Transverse colon (tissue), 4 donors: ENCODE results near the gene MPRIP.

ENCODE experiments used
- CTCF ChIP-seq, 5 experiments: fragments of 200-600 bp in 3 of 5; fragments of 450-650 bp in 2 of 5; sonication (generic) in 3 of 5; IDR thresholded peaks; 1 replicate in 2 of 5; 2 replicates in 3 of 5; pipeline ENCODE4 v1.5.1; 2016 to 2017; ENCODE audit warnings: antibody characterized with exemption in 5 of 5, inconsistent platforms in 3 of 5, mild to moderate bottlenecking in 2 of 5, moderate library complexity in 1 of 5
- POLR2A ChIP-seq: fragments of 450-650 bp; IDR thresholded peaks from one replicate; pipeline ENCODE4 v1.6.1; 2016; ENCODE audit warnings: antibody characterized with exemption, mild to moderate bottlenecking, moderate library complexity
- POLR2AphosphoS5 ChIP-seq, 3 donors: sonication (generic); formaldehyde crosslinking; IDR thresholded peaks; one replicate each; pipeline ENCODE4 v1.6.1; 2016; ENCODE audit warnings: antibody characterized with exemption in 3 of 3

GRCh38 chr17:17054636-17055035, 12.4 kb downstream of the MPRIP start:
- TF ChIP-seq CTCF (IDR thresholded peaks at IDR 0.05) (no peak), POLR2A (no peak), POLR2AphosphoS5 (IDR thresholded peaks at IDR 0.05) (no peak)
